Tibial artery (tissue), 4 donors: ENCODE data around the gene POP7.
A peak's percentile ranks its signal among the peaks of the same experiment; 100 is the strongest.

Experiments
- DNase-seq, 2 donors: peaks; one replicate each; pipeline ENCODE4 v3.0.0-alpha.2; 2019
- H3K27ac ChIP-seq, 2 donors: fragments of 200-600 bp; sonication (generic) in 1 of 2; 1 replicate in 1 of 2; 2 replicates in 1 of 2; pipeline ENCODE4 v1.5.1; 2018 to 2019; ENCODE audit warnings: mild to moderate bottlenecking in 1 of 2
- H3K27me3 ChIP-seq, 2 donors: fragments of 200-600 bp; sonication (generic) in 1 of 2; one replicate each; pipeline versions ENCODE4 v1.5.1 to v1.6.0; 2016 to 2019
- H3K36me3 ChIP-seq, 3 donors: fragments of 200-600 bp; sonication (generic) in 2 of 3; one replicate each; pipeline ENCODE4 v1.5.1; 2016 to 2019; ENCODE audit warnings: mild to moderate bottlenecking in 2 of 3
- H3K4me1 ChIP-seq, 4 donors: fragments of 200-600 bp; sonication (generic) in 2 of 4; 1 replicate in 3 of 4; 2 replicates in 1 of 4; pipeline ENCODE4 v1.5.1; 2016 to 2019
- H3K4me3 ChIP-seq, 2 donors: fragments of 200-600 bp; sonication (generic) in 1 of 2; 1 replicate in 1 of 2; 2 replicates in 1 of 2; pipeline ENCODE4 v1.5.1; 2018 to 2019; ENCODE audit warnings: mild to moderate bottlenecking in 2 of 2
- H3K9me3 ChIP-seq, 3 donors: fragments of 200-600 bp; sonication (generic) in 1 of 3; one replicate each; pipeline ENCODE4 v1.5.1; 2016 to 2019
- CTCF ChIP-seq, 2 experiments: fragments of 200-600 bp in 1 of 2; fragments of 450-650 bp in 1 of 2; IDR thresholded peaks; one replicate each; pipeline ENCODE4 v1.5.1; 2017 to 2019; ENCODE audit warnings: antibody characterized with exemption in 2 of 2, mild to moderate bottlenecking in 1 of 2, moderate library complexity in 1 of 2
- intact Hi-C: fragments of 100-400 bp; cut with DNase I; formaldehyde crosslinking; loops from one replicate; pipeline ENCODE4 v1.15.0; 2023; ENCODE audit warnings: low total_unique reads

Gene POP7

GRCh38 chr7:100739934-100740333, 34.0 kb downstream of the POP7 start:
- TF ChIP-seq CTCF (IDR thresholded peaks at IDR 0.05) = no peak
- H3K27ac ChIP-seq = no peak overlapping the region
- no peaks in the 10 kb centered on the region for H3K36me3 ChIP-seq
- no peaks in the 10 kb centered on the region for H3K9me3 ChIP-seq
- intact Hi-C loops = no loop called here
- no peak overlapping the region for H3K4me3 ChIP-seq
- peaks cover 0 to 14% of the 10 kb centered on the region in 2 donors for H3K27me3 ChIP-seq
- no peak for DNase-seq
- H3K4me1 ChIP-seq = no peaks in the 10 kb centered on the region

GRCh38 chr7:100744605-100745004, 38.7 kb downstream of the POP7 start:
- intact Hi-C loops = no loop called here
- no peak for TF ChIP-seq CTCF (IDR thresholded peaks at IDR 0.05)
- Histone ChIP-seq H3K4me1 (no peaks in the 10 kb centered on the region), H3K4me3 (peak overlapping the region in 1 of 2 donors; percentile 42), H3K27ac (no peak overlapping the region), H3K27me3 (peaks cover 0 to 54% of the 10 kb centered on the region in 2 donors), H3K9me3 (no peaks in the 10 kb centered on the region), H3K36me3 (no peaks in the 10 kb centered on the region)
- no peak for DNase-seq

GRCh38 chr7:100745184-100745583, 39.3 kb downstream of the POP7 start:
- peak in 1 of 2 donors; percentile 36 for DNase-seq
- Histone ChIP-seq H3K27me3 (peaks cover 0 to 59% of the 10 kb centered on the region in 2 donors), H3K4me3 (peak overlapping the region; percentile 21 to 42), H3K27ac (no peak overlapping the region), H3K36me3 (no peaks in the 10 kb centered on the region), H3K9me3 (no peaks in the 10 kb centered on the region), H3K4me1 (no peaks in the 10 kb centered on the region)
- intact Hi-C loops = no loop called here
- no peak for TF ChIP-seq CTCF (IDR thresholded peaks at IDR 0.05)

GRCh38 chr7:100752994-100753393, 47.1 kb downstream of the POP7 start:
- intact Hi-C loops = no loop called here

GRCh38 chr7:100753750-100754149, 47.8 kb downstream of the POP7 start:
- Histone ChIP-seq H3K27ac (no peak overlapping the region), H3K9me3 (no peaks in the 10 kb centered on the region), H3K4me3 (no peak overlapping the region), H3K27me3 (peaks cover 0 to 36% of the 10 kb centered on the region in 2 donors), H3K36me3 (no peaks in the 10 kb centered on the region), H3K4me1 (no peaks in the 10 kb centered on the region)
- no peak for TF ChIP-seq CTCF (IDR thresholded peaks at IDR 0.05)
- intact Hi-C loops = no loop called here
- DNase-seq = no peak

More at GRCh38 chr7:100752994-100753393, 47.1 kb downstream of the POP7 start:
- Histone ChIP-seq H3K36me3 (no peaks in the 10 kb centered on the region), H3K27ac (no peak overlapping the region), H3K4me3 (no peak overlapping the region), H3K4me1 (no peaks in the 10 kb centered on the region), H3K9me3 (no peaks in the 10 kb centered on the region), H3K27me3 (peaks cover 0 to 41% of the 10 kb centered on the region in 2 donors)
- DNase-seq = no peak
- no peak for TF ChIP-seq CTCF (IDR thresholded peaks at IDR 0.05)
